GM13977 (cell line): ENCODE measurements around the gene SYT17.

Experiments used
- DNase-seq: peaks from one replicate; pipeline ENCODE4 v3.0.0; 2012; ENCODE audit warnings: low spot score
- in situ Hi-C: fragments of 300-500 bp; cut with MboI; formaldehyde crosslinking; loops from one replicate; pipeline ENCODE4 v1.12.0; 2022; ENCODE audit warnings: low sequenced_read_pairs, low pct_unique_long_range_greater_than_20kb, mixed read lengths, inconsistent platforms; ENCODE audit not compliant: unreplicated experiment
- TF ChIP-seq, protein P1 (sequence below): IDR thresholded peaks from 2 replicates; pipeline ENCODE4 v1.5.1; 2012; ENCODE audit warnings: mild to moderate bottlenecking, control low read depth; ENCODE audit not compliant: insufficient read depth; ENCODE audit errors: extremely low read depth, missing control alignments

SYT17 gene

DNA sequence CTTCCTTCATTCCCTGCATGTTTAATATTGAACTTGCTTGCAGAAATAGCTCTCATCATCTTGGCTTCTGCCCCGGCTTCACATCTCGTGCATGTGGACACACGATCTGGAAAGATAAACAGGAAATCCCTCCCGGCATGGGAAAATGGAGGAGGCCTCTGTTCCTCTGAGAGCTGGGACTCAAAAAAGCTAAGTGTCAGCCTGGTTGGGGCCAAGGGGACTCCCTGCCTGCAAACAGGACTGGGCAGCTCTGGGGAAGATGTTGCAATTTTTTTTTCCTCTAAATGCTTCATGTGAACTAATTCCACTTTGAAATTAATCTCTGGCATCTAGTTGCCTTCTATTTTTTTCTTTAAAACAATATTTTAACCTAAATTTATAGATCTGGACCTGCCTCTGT, 29.4 kb upstream of the SYT17 start:
- DNase-seq = no peak
- TF ChIP-seq, protein P1, sequence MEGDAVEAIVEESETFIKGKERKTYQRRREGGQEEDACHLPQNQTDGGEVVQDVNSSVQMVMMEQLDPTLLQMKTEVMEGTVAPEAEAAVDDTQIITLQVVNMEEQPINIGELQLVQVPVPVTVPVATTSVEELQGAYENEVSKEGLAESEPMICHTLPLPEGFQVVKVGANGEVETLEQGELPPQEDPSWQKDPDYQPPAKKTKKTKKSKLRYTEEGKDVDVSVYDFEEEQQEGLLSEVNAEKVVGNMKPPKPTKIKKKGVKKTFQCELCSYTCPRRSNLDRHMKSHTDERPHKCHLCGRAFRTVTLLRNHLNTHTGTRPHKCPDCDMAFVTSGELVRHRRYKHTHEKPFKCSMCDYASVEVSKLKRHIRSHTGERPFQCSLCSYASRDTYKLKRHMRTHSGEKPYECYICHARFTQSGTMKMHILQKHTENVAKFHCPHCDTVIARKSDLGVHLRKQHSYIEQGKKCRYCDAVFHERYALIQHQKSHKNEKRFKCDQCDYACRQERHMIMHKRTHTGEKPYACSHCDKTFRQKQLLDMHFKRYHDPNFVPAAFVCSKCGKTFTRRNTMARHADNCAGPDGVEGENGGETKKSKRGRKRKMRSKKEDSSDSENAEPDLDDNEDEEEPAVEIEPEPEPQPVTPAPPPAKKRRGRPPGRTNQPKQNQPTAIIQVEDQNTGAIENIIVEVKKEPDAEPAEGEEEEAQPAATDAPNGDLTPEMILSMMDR = no peak
- in situ Hi-C loops = no loop called here

DNA sequence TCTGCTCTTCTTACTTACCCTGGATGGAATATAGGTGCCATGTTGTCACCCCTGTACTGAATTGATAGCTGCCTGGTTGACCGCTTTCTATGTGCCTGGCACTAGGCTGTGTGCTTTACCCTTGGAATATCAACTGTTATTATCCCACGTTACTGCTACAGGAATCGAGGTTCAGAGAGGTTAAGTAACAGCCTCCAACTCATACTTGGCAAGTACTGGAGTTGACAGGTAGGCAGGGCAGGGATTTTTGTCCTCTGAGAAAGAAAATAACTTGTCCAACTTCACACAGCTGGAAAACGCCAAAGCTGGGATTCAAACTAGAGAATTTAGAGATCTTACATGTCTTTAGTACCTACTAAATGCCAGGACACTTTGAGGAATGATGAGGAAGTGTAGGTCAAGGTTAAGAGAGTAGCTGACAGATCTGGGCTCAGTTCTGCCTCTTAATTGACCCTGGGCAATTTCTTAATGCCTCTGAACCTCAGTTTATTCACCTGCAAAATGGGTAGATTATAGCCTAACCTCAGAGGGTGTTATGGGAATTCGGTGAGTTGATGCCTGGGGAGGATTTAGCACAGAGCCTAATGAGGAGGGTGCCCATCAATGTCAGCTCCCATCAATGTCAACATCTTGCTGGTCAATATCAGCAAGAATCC, 28.5 kb upstream of the SYT17 start:
- in situ Hi-C loops = no loop called here
- TF ChIP-seq, protein P1 = no peak
- DNase-seq = no peak

DNA sequence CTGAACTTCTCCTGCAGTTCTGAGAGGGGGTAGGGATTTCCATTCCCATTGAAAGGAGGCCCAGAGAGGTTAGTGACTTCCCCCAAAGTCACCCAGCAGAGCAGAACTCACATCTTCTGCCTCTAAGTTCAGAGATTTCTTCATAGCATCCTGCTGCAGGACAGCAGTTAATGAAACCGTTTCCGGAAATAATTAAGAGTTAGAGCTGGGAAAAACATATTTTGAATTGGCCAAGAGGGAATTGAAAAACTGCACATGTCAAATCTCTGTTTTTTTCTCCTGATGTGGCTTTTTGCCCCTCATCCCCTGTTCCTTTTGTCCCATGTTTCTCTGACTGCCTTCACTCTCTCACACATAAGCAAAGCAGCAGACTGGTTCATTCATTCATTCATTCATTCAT, 27.6 kb upstream of the SYT17 start:
- in situ Hi-C loops = no loop called here
- TF ChIP-seq, protein P1 = no peak
- DNase-seq = no peak

DNA sequence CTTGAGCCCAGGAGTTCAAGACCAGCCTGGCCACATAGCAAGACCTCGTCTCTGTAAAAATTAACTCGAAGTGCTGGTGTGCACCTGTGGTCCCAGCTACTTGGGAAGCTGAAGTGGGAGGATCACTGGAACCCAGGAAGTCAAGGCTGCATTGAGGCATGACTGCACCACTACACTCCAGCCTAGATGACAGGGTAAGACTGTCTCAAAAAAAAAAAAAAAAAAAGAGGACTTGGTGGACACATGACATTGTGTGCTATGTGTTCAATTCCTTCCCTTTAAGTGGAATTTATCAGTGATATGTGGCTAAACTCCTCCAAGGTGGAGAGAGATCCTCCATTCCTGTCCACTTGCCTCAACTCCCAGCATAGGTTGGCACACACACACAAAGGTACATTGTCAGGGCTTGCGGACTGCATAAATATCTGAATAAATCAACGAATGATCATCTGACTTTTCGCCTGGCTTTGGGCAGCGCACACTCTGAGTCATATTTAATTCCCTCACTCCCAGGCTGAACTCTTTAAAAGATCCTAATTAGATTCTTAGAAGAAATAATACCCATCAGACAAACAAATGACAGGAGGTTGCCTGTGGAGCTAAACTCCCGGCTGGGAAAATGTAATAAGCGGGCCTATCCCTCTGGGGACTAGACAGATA, 25.0 kb upstream of the SYT17 start:
- in situ Hi-C loops = no loop called here
- TF ChIP-seq, protein P1 = no peak
- no peak for DNase-seq

DNA sequence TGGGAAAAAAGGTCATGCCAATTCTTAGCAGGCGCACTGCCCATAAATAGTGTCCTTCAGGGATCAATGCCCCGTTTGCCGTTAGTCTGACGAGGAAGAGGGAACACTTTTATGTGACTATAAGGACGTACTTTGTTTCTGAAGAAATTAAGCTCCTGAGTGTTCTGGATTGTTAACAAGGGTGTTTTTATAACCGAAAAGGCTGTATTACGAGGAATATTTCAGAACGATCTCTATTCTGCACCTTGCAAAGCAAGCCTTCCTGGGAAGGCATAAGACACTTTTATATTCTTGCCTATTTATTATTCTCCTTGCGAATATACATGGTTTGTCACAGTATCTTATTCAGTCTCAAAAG, 24.5 kb upstream of the SYT17 start:
- in situ Hi-C loops = no loop called here
- TF ChIP-seq, protein P1 = no peak
- DNase-seq = no peak

DNA sequence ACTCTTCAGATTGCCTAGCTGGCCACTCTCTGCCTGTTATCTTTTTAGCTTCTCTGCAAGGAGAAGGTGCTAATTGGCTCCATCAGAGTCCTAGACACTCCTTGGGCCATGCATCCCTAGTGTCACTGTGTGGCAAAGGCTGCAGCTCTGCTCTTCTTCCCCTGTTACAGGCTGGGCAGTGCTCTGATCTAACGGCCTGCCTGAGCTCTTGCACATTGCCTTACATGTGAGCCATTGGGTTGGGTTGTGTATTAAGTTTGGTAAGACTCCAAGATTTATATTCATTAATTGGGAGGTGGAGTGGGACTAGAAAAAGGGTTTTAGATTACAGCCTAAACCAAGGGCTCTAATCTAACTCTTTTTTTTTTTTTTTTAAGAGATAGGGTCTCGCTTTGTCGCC, 23.0 kb upstream of the SYT17 start:
- in situ Hi-C loops = no loop called here
- no peak for DNase-seq
- TF ChIP-seq, protein P1 = no peak
